ENCODE data around the gene LRMDA. TPM values are rescaled to one million over a fixed set of nuclear protein-coding genes. Genes with fewer than 3 reads are reported as not detected.

LRMDA gene
- total and polyA plus RNA-seq, 2 of the 8 experiments (the other 6 are each of a cell fraction or from before 2014, with no cell fraction given), result 0.86 to 2.8 TPM

DNA sequence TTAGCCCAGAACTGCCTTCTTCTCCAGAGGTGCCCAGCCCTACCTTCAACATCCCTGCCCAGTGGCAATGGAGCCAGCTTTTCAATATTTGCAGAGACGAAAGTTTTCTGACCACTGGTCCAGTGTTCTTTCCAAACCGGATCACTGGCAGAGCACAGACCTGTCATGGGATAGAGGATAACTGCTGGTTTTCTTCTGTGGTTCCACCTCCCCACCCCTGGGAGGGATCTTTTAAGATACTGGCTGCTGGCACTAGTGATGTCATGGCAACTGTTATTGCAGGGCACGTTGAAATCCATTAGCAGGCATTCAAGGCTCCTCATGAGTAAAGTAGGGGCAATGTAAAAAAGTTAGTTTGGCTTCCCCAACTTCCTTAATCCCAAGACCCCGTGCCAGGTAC is 387.1 kb downstream of the LRMDA start:
- Histone ChIP-seq H3K18ac (ENCODE audit: extremely low read depth, low read length) (no peak overlapping the region), H2BK20ac (ENCODE audit: low read length) (no peak overlapping the region), H3K9ac (replicated peaks in 1 of 4; ENCODE audit: extremely low read depth in 1 of 4, low read depth in 3 of 4, low read length in 3 of 4) (no peak overlapping the region), H3K79me1 (ENCODE audit: low read depth, low read length) (no peaks in the 10 kb centered on the region), H4K20me1 (replicated peaks in 1 of 2; ENCODE audit: control insufficient read depth in 1 of 2, insufficient read depth in 2 of 2, low read length in 2 of 2) (no peaks in the 10 kb centered on the region), H2BK5ac (ENCODE audit: low read depth, low read length) (no peak overlapping the region), H3K4ac (replicated peaks; ENCODE audit: insufficient read length, low read depth, low read length) (no peak overlapping the region), H3K23ac (ENCODE audit: insufficient read length) (no peak overlapping the region), H3K36me3 (ENCODE audit: control insufficient read depth in 2 of 4, insufficient read depth in 4 of 4, low read length in 3 of 4) (no peaks in the 10 kb centered on the region), H3K79me2 (ENCODE audit: control insufficient read depth in 1 of 2, insufficient read depth in 2 of 2, low read length in 2 of 2) (no peaks in the 10 kb centered on the region), H2BK120ac (replicated peaks; ENCODE audit: low read depth, low read length) (no peak overlapping the region), H3K27me3 (replicated peaks in 1 of 4; ENCODE audit: control insufficient read depth in 3 of 4, extremely low read depth in 1 of 4, insufficient read depth in 3 of 4, low read length in 3 of 4) (no peaks in the 10 kb centered on the region), H4K8ac (ENCODE audit: extremely low read depth, insufficient read depth, low read length) (no peak overlapping the region), H3K23me2 (ENCODE audit: low read depth, low read length) (no peaks in the 10 kb centered on the region), H2AFZ (ENCODE audit: low read length) (no peak overlapping the region), H4K5ac (ENCODE audit: insufficient read length, low read depth, low read length) (no peak overlapping the region), H2AK5ac (ENCODE audit: low read depth, low read length) (no peak overlapping the region), H2BK12ac (ENCODE audit: low read depth, low read length) (no peak overlapping the region), H2BK15ac (ENCODE audit: low read length) (no peak overlapping the region), H3K27ac (ENCODE audit: low read depth, low read length) (no peak overlapping the region), H4K91ac (replicated peaks; ENCODE audit: insufficient read length, low read length) (no peak overlapping the region), H3K56ac (replicated peaks; ENCODE audit: insufficient read length, low read depth, low read length) (no peak overlapping the region), H3K4me2 (ENCODE audit: insufficient read depth in 1 of 2, low read depth in 2 of 2, low read length in 2 of 2) (no peak overlapping the region), H3K4me3 (ENCODE audit: extremely low read depth in 1 of 4, insufficient read depth in 2 of 4, low read depth in 3 of 4, low read length in 4 of 4) (no peak overlapping the region), H3K9me3 (ENCODE audit: insufficient read depth in 2 of 2, low read depth in 1 of 2, low read length in 1 of 2) (no peaks in the 10 kb centered on the region), H3K14ac (ENCODE audit: insufficient read length) (no peak overlapping the region), H3K4me1 (replicated peaks in 1 of 4; ENCODE audit: control insufficient read depth in 3 of 4, insufficient read depth in 4 of 4, low read length in 3 of 4) (no peaks in the 10 kb centered on the region)
- TF ChIP-seq, protein P1, sequence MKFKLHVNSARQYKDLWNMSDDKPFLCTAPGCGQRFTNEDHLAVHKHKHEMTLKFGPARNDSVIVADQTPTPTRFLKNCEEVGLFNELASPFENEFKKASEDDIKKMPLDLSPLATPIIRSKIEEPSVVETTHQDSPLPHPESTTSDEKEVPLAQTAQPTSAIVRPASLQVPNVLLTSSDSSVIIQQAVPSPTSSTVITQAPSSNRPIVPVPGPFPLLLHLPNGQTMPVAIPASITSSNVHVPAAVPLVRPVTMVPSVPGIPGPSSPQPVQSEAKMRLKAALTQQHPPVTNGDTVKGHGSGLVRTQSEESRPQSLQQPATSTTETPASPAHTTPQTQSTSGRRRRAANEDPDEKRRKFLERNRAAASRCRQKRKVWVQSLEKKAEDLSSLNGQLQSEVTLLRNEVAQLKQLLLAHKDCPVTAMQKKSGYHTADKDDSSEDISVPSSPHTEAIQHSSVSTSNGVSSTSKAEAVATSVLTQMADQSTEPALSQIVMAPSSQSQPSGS (IDR thresholded peaks at IDR 0.05; ENCODE audit: low read length), result no peak
- TF ChIP-seq BCL11A (IDR thresholded peaks at IDR 0.05; ENCODE audit: low read depth in 2 of 2, low read length in 2 of 2), result no peak
- POLR2A ChIA-PET (ENCODE audit: partially characterized antibody), result no interaction called here
- CTCF ChIA-PET (ENCODE audit: partially characterized antibody), result no interaction called here
- DNase-seq (ENCODE audit: low read depth in 1 of 2, low spot score in 2 of 2) (no peak), FAIRE-seq (no peak)
- whole genome bisulfite sequencing, 2 experiments (ENCODE audit: extremely low coverage in 1 of 2, insufficient coverage in 1 of 2, insufficient read length in 1 of 2, insufficient replicate concordance in 2 of 2, low coverage in 1 of 2, low lambda C conversion rate in 2 of 2, missing lambda C conversion rate in 1 of 2), result 81% methylated on average over 4 of the region's 4 CpGs; no CpG with 5 or more reads in 1 of the 2 experiments
